ENCODE data around the gene MAP10.
"Not testable (repeated sequence)": the region's sequence is repeated elsewhere in the genome, so short reads cannot be mapped to it uniquely, and the experiment has no call there.

Gene MAP10, protein sequence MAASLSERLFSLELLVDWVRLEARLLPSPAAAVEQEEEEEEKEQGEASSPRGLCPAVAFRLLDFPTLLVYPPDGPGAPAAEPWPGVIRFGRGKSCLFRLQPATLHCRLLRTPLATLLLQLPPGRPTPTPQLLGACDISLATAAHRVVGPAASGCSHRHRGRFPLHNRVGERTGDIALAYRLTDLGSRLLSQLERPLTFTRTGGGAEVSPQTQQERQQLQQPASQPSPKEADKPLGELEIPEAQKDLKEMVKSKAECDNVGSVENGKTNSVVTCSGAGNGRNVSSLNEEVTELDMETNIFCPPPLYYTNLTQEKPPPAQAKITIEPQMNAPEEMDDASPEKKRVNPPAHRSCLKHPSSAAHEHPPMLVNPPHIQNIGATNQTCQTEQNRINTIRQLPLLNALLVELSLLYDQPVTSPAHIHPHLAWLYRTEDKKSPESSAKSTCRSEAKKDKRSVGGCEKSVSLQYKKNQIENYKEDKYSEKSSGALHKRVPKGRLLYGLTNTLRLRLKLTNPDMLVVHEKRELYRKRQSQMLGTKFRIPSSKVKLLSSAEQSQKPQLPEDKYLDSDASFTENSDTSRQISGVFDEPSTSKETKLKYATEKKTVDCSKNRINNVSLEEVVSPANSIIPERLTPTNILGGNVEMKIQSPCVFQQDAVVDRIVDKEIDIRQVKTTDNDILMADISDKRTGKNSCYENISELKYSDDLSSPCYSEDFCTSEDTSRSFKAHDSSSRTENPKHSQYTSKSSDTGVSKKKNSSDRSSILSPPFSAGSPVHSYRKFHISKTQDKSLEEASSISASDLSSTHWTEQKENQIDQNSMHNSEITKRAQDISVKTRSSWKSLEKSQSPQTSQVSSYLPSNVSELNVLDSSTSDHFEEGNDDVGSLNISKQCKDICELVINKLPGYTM

DNA sequence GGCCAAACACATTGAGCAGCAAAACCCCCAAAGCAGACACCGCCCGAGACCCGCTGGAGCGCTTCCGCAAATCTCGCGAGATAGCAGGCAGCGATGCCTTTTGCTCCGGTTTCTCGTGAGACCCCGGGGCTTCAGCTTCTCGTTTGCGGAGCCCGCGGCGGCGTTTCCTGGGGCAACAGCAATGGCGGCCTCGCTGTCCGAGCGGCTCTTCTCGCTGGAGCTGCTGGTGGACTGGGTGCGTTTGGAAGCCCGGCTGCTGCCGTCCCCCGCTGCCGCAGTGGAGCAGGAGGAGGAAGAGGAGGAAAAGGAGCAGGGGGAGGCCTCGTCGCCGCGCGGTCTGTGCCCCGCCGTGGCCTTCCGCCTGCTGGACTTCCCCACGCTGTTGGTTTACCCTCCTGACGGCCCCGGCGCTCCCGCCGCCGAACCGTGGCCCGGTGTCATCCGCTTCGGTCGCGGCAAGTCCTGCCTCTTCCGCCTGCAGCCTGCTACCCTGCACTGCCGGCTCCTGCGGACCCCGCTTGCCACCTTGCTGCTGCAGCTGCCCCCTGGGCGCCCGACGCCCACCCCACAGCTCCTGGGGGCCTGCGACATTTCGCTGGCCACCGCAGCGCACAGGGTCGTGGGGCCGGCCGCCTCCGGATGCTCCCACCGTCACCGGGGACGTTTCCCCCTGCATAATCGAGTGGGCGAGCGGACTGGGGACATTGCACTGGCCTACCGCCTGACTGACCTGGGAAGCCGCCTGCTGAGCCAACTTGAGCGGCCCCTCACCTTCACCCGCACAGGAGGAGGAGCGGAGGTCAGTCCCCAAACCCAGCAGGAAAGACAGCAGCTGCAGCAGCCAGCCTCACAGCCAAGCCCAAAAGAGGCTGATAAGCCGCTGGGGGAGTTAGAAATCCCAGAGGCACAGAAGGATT lies at the start of gene MAP10:
TSS of gene MAP10 (plus strand) at position 148 of the 917 bp plus-strand sequence. CDS start at position 182, 34 bp downstream.
- DNase-seq (ENCODE audit: low spot score), result peak; percentile 88

DNA sequence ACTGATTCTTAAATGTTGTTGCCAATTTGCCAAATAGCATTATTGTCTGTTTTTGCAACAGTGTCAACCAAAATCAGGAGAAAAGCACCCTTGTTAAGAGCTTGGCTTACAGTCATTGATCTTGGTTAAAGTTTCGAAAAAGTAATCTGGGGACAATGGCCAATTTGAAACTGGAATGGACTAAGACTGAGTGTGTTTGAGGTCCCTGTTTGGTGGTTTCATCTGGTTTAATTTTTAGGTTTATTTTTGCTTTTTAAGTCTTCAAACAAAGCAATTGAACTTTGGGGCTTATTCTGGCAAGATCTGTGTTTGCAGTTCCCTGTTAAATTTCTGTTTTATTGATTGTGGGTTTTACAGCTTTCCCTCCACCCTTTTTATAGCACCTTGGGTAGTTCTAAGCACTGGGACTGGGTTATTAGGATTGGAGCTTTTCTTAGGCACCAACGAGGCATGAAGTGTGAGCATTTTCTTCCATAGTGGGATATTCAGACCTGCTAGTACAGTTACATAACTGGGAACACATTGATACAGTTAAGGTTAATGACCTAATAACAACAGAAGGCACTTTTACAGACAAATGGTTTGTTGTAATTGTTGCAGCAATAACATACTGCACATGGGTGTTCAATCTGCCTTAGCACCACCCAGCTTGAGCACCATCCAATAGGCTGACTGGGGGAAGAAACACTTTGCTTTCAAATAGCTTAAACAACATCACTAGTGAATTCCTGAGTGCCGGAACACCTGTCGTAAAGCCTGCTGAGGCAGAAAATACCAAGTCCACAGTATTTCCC lies 40.6 kb upstream of the MAP10 start:
- DNase-seq (ENCODE audit: low spot score), result no peak

DNA sequence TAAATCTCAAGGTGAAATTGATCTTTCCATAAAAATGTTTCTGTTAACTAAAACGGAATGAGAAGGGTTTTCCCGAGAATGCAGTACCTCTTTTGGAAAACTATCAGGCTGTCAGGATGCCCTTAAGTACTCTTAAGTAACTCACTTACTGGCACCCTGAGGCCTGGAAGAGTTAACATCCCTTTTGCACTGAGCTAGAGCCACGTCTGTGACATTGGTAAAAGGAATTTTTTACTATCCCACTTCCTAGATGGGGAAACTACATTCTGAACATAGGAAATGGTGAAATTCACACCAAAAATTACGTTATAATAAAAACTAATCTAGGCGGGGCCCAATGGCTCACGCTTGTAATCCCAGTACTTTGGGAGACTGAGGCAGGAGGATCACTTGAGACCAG lies 39.7 kb upstream of the MAP10 start:
- DNase-seq (ENCODE audit: low spot score), result no peak

DNA sequence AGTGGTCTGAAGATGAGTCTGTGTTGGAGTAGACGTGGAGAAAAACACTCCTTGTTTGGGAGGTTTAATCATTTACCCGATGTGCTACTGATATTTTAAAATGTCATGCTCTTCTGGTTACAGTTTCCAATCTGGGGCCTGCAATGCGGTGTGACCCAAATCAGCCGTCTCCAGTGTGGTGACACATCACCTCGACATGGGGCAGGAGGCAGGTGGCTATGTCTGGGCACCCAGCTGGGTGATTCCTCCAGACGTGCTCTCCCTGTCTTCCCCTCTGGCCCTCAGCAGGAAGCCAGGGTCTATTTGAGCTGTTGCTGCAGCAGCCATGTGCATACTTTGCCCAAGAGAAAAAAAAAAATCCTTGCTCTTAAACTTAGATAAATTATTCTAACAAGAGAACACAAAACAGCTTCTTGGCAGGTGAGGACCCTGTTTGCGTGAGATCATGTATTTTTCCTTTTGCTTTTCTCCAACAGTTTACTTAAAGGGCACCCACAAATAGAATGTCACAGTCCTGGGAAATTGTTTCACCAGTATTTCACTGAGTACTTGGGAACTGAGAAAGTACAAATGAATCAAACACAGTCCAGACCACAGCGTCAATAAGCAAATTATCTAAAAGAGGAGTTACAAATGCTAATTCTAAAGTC lies 38.9 kb upstream of the MAP10 start:
- no peak for DNase-seq (ENCODE audit: low spot score)

DNA sequence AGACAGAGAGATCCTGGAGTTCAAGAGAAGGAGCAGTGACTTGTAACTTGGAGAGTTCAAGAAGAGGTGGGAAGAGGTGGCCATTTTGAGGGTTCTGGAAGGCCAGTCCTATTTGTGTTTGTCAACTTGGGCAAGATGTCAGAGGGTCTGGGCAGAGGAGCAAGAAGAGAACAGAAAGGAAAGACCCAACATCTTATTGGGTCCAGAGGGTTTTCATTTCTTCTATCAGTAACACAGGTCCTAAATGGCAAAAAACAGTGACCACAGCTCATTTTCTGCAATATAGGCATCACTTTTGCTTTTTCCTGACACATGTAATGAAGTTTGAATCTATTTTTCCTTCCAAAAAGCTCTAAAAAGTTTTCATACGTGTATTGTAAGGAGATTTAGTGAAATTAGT lies 38.3 kb upstream of the MAP10 start:
- DNase-seq (ENCODE audit: low spot score), result no peak

DNA sequence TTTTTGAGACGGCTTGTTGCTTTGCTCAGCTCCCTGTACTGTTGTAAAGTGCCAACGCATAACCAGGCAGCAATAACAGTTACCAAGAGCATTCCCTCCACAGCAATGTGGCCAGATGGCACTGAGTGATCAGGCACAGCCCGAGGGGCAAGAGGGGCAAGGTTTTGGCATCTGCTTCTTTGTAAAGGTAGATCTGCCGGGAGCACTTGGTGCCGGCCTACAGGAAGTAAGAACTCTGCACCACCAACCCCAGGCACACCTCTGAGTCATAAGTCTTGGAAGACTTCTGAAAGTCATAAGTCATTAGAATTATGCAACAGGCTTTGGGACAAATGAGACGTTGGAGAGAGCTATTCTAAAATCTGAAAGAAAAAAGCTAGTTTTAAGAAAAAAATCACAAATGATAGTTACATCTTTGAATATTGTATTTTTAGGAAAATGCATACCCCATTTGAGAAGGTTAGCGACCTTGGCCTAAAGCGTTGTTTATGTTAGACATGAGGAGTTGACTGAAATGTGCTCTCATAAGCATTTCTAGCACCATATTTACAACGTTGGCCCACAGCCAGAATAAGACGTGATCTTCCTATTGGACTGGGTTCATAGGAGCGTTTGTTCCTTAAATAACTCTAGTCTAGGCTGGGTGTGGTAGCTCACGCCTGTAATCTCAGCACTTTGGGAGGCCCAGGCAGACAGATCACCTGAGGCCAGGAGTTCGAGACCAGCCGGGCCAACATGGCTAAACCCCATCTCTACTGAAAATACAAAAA lies 37.7 kb upstream of the MAP10 start:
- peak; percentile 42 for DNase-seq (ENCODE audit: low spot score)

DNA sequence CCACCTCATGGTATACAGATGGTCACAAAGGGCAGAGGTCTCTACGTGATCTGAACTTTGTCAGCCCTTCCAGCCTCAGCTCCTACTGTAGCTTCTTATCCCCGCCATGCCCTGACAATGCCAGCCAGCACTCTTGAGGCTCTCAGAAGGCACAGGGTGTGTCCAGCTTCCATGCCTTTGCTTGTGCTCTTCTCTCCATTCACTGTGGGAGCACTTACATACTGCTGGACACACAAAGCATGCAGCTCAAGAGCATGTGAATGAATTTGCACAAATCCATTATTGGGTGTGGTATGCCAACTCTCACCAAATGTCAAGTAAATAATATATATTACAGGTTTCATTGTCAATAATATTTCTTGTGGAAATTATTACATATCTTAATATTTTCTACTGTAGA lies 36.4 kb upstream of the MAP10 start:
- no peak for DNase-seq (ENCODE audit: low spot score)

DNA sequence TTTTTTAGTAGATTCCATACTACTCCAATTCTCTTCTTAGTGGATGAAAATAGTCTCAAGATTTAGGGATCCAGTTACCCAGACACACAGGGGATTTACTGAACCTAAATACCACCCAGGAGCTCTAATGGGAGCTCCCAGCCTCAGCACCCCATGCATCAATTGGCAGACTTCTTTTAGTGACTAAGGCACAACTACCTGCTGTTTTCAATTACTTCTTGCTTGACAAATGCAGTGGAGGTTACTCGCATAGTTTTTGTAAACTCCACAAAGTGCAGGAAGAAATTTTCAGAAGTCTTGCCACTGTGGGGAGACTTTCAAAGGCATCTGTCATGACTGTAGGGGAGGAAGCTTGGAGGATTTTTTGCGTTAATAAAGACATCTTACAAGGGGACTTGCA lies 35.5 kb upstream of the MAP10 start:
- no peak for DNase-seq (ENCODE audit: low spot score)

DNA sequence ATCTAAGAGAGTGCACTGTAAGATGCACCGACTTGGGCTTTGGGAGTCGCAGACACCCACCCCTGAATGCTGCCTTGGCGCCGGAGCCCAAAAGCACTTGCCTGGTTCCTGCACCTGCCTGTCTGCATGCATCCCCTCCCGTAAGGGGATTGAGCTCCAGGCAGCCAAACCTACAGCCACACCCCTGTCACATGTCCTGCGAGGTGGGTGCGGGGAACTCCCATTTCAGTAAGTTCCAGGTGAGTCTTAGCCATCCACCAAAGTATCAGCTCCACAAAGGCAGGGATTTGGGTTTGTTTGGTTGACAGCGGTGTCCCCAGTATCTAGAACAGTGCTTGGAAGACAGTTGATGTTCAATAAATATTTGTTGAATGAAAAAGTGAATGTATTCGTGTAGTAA lies 31.5 kb upstream of the MAP10 start:
- no peak for DNase-seq (ENCODE audit: low spot score)

DNA sequence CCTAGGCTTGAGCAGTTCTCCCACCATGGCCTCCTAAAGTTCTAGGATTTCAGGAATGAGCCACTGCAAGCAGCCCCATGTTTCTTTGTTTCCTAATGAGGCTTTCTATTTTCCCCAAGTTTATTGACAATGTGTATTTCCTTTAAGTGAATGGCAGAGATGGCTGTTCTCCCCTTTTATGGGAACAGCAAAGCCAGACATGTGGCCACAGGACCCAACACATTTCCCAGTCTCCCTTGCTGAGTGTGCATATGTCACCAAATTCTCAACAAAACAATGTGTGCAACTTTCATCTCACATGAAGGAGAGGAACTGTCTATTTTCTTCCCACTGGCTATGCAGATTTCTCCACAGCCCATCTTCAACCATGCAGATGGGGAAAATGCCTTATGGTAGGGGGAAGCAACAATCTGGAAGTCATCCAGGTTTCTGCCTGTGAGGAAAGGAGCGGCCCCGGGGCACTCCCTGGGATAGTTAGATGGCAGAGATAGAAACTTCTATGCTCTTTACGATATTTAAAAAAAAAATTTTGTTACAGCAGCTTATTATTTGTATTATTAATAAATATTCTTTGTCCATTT lies 28.6 kb upstream of the MAP10 start:
- DNase-seq (ENCODE audit: low spot score), result no peak

DNA sequence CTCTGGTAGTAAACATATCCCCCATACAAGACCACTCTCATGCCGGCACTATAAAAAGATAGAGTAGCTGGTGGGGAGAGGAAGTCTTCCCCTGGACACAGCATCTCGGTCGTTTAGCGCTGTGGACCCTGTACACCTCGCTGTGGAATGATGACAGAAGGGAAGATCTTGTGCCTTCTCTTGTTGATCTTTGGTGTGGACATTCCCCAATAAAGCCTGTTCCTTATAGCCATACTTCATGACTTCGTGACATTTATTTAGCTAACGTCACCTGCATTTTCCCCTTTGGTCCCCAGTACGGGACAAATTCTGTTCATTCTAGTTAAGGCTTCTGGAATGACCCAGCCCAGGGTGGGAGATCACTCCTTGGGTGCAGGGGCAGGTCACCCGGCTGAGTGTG lies 24.9 kb upstream of the MAP10 start:
- DNase-seq (ENCODE audit: low spot score), result no peak

DNA sequence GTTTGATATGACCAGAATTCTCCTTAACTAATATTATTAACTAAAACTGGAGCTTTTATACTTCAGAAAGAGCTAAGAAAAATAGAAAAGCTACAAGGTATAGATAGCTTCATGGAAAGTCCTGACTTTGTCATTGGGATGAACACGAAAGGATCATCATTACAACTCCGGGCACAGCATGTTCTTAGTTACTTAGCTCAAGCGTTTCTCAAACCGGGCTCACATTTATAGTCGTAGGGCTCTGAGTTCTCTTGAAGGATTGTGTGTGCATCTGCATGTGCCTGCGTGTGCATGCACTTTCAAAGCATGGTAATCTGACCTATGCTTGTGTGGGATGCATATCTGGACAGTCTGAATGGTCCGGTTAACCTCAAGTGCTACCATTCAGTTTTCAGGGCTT lies 20.4 kb upstream of the MAP10 start:
- DNase-seq (ENCODE audit: low spot score), result no peak

DNA sequence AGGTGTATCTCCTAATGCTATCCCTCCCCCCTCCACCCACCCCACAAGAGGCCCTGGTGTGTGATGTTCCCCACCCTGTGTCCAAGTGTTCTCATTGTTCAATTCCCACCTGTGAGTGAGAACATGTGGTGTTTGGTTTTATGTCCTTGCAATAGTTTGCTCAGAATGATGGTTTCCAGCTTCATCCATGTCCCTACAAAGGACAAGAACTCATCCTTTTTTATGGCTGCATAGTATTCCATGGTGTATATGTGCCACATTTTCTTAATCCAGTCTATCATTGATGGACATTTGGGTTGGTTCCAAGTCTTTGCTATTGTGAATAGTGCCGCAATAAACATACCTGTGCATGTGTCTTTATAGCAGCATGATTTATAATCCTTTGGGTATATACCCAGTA lies 19.6 kb upstream of the MAP10 start:
- not testable (repeated sequence) for DNase-seq (ENCODE audit: low spot score)

DNA sequence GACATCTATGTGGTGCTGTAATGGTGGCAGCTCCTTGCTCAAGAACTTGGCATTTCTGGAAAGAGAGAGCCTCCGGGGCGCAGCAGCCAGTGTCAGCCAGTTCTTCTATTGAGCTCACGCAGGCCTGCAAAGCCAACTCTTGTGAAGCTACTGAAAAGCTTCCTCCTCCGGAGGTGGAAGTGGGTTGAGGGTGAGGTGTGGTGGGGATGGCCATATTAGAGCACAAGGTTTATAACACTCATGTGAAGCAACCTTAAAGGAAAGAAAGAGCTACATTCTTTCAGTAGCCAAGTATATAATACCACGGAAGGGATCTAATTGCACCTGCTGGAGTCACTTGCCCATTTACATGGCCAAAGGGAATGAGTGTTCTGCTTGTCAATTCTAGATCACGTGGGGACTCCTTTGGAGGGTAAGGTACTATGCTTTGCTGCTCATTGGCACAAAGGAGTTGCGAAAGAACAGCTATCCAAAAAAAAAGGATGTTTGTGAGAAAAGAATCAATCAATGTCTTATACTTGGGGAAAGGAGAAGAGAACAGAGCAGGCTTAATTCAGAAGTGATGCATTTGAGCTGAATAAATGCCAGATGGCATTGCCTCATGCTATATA lies 18.3 kb upstream of the MAP10 start:
- no peak for DNase-seq (ENCODE audit: low spot score)

DNA sequence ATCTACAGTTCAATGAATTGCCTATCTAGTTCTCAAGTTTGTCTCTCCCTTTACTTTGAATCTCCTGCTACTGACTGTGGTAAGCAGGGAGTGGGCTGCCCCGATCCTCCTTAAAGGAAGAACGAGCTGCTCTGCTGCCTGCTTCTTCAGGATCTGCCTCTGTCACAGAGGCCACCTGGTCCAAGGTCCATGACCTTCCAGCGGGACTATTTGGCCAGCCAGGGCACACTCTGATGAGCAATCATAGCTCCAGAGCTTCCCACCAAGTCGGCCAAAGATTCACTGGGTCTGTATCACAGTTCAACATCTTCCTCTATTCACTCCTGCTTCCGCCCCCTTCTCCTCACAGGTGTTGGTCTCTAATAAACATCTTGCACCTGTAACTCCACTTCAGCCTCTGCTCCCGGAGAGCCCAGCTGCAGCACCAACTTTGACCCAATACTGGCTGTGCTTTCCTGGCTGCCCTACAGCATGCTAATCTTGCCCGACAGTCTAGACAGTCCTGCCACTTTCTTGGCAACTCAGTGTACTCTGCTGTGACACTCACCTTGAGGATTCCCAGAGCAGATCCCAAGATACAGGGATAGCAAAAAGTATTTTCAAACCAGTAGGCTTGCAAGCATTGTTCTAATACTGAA lies 16.9 kb upstream of the MAP10 start:
- DNase-seq (ENCODE audit: low spot score), result no peak

DNA sequence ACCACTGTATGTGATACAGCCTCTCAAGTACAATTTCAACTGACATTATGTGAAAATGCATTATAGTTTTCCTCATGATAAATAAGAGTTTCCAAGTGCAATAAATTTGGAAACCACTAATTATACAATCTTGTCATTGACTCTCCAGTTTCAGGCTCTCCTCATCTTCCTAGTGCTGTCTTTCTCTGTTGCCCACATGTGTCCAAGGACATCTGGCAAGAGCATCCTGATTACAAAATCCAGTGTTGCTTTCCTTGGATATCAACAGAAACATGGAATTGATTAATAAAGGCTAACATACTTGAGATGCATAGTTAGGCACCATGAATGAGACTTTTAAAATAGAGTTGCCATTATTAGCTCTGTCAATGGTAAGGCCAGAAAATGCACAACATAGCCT lies 15.6 kb upstream of the MAP10 start:
- no peak for DNase-seq (ENCODE audit: low spot score)

DNA sequence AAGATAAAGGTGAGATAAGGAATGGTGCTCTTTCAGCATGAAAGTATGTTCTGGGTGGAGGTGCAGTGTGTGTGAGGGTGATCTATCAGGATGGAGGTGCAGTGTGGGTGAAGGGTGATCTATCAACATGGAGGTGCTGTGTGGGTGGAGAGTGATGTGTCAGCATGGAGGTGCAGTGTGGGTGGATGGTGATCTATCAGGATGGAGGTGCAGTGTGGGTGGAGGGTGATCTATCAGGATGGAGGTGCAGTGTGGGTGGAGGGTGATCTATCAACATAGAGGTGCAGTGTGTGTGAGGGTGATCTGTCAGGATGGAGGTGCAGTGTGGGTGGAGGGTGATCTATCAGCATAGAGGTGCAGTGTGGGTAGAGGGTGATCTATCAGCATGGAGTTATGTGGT lies 12.3 kb upstream of the MAP10 start:
- DNase-seq (ENCODE audit: low spot score), result no peak

DNA sequence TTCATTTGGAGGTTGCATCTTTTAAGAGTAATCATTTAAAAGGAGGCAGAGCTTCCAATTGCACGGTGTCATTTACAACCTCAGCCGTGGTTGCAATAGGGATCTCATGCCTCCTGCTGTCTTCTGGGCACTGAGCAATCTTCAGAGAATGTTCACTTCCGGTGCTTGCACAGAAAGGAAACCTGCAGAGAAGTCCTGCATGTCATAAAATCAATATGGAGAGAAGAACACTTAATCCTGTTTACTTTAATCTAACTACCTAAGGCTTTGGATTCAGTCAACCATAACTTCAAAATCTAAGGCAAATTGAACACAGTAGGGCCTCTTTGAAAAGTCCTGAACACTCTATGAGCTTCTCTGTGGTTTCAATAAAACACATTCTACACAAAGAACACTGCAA lies 11.3 kb upstream of the MAP10 start:
- peak; percentile 14 for DNase-seq (ENCODE audit: low spot score)

Measured in AG08396 (cell line).